Caco-2 (cell line): ENCODE results near the gene BPIFB1. TPM values are rescaled to one million over a fixed set of nuclear protein-coding genes. Genes with fewer than 3 reads are reported as not detected.

Experiments
- BruUV-seq: library from RNA; stranded (reverse); fragments of 400-500 nt; replicated peaks from 2 replicates; lab custom pipeline; 2021; lab: Mats Ljungman, UMichigan
- CTCF ChIA-PET: fragments of 300-600 bp; sonication (Branson Sonifier 250); formaldehyde crosslinking; loops from one replicate; lab custom pipeline; 2022; ENCODE audit warnings: antibody characterized with exemption; lab: Charles Lee
- POLR2A ChIA-PET: fragments of 300-600 bp; sonication (Branson Sonifier 250); formaldehyde crosslinking; loops from one replicate; lab custom pipeline; 2022; ENCODE audit warnings: antibody characterized with exemption; lab: Charles Lee
- DNase-seq, 2 experiments: peaks; one replicate each; pipeline versions ENCODE4 v3.0.0 to v3.0.0-alpha.2; 2020 to 2022
- H3K27me3 ChIP-seq: replicated peaks from 2 replicates; pipeline ENCODE4 v1.6.0; 2011; ENCODE audit warnings: low read length; ENCODE audit not compliant: control insufficient read depth, insufficient read depth
- H3K36me3 ChIP-seq: 2 replicates; pipeline ENCODE4 v1.5.1; 2011; ENCODE audit warnings: low read length; ENCODE audit not compliant: control insufficient read depth, insufficient read depth
- H3K4me1 ChIP-seq: fragments of 250-450 bp; sonication (Bioruptor Pico); 2 replicates; pipeline ENCODE4 v1.5.1; 2020; ENCODE audit warnings: mild to moderate bottlenecking
- H3K4me3 ChIP-seq: 2 replicates; pipeline ENCODE4 v1.5.1; 2011; ENCODE audit warnings: low read depth, mild to moderate bottlenecking, control low read depth, low read length
- H3K9me3 ChIP-seq: fragments of 250-450 bp; sonication (Bioruptor Pico); 2 replicates; pipeline ENCODE4 v1.5.1; 2020; ENCODE audit warnings: mild to moderate bottlenecking, moderate library complexity
- H3K27ac Mint-ChIP-seq: one replicate; pipeline ENCODE4 v1.8.0; 2022; ENCODE audit warnings: mixed read lengths; ENCODE audit not compliant: unreplicated experiment
- H3K27me3 Mint-ChIP-seq: one replicate; pipeline ENCODE4 v1.8.0; 2022; ENCODE audit warnings: mixed read lengths; ENCODE audit not compliant: insufficient read depth, unreplicated experiment
- H3K36me3 Mint-ChIP-seq: one replicate; pipeline ENCODE4 v1.8.0; 2022; ENCODE audit warnings: mild to moderate bottlenecking, mixed read lengths; ENCODE audit not compliant: insufficient read depth, unreplicated experiment
- H3K4me1 Mint-ChIP-seq: one replicate; pipeline ENCODE4 v1.8.0; 2022; ENCODE audit warnings: low read depth, mixed read lengths; ENCODE audit not compliant: unreplicated experiment
- H3K4me3 Mint-ChIP-seq: one replicate; pipeline ENCODE4 v1.8.0; 2022; ENCODE audit warnings: mild to moderate bottlenecking, moderate library complexity, mixed read lengths; ENCODE audit not compliant: unreplicated experiment
- H3K9me3 Mint-ChIP-seq: one replicate; pipeline ENCODE4 v1.8.0; 2022; ENCODE audit warnings: mixed read lengths; ENCODE audit not compliant: unreplicated experiment
- intact Hi-C: fragments of 100-400 bp; cut with micrococcal nuclease; formaldehyde crosslinking; loops from one replicate; pipeline ENCODE4 v1.10.0; 2022; ENCODE audit not compliant: unreplicated experiment
- total RNA-seq: library from RNA; stranded (reverse); gene quantifications from 2 replicates; pipeline ENCODE4 v1.2.3, GENCODE V29; 2022
- TF ChIP-seq, protein P1 (sequence below), 2 experiments: fragments of 200-600 bp in 1 of 2; IDR thresholded peaks; 1 replicate in 1 of 2; 2 replicates in 1 of 2; pipeline versions ENCODE4 v1.5.1 to v1.8.0; 2011 to 2022; ENCODE audit warnings: antibody characterized with exemption in 1 of 2, control low read depth in 1 of 2, inconsistent platforms in 1 of 2, low read depth in 1 of 2, low read length in 1 of 2, mild to moderate bottlenecking in 1 of 2, moderate library complexity in 1 of 2; ENCODE audit not compliant: insufficient read depth in 1 of 2, severe bottlenecking in 1 of 2, unreplicated experiment in 1 of 2

BPIFB1 gene
- total RNA-seq, 1 experiment from 2014 or later = not detected

DNA sequence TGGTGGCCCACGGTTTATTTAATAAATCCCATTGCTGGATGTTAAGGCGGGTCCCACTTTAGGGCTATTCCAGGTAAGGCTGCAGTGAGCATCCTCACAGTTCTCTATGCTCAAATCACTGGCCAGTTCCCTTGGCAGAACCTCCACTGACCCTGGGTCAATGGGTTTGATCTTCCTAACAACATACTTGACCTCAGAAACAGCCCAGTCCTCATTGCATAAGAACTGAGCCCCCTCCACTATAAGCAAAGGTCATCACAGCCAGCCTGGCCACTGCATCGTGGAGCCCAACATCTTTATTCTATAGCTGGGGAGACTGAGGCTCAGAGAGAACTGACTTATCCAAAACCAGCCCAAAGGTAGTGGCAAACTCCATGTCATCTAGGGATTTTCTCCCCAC is 4.3 kb upstream of the BPIFB1 start:
- no peaks in the 10 kb centered on the region for H3K9me3 Mint-ChIP-seq
- ChIA-PET CTCF (interaction anchor here (1.0 kb wide), 1 partner anchor 9 kb away, joined by 6 read pairs; no protein-coding TSS in a partner anchor), POLR2A (no interaction called here)
- H3K4me3 Mint-ChIP-seq = no peak overlapping the region
- BruUV-seq = no TSS peak
- H3K36me3 ChIP-seq = no peaks in the 10 kb centered on the region
- H3K4me3 ChIP-seq = no peak overlapping the region
- H3K27me3 Mint-ChIP-seq = peaks cover 10% of the 10 kb centered on the region
- TF ChIP-seq, protein P1, sequence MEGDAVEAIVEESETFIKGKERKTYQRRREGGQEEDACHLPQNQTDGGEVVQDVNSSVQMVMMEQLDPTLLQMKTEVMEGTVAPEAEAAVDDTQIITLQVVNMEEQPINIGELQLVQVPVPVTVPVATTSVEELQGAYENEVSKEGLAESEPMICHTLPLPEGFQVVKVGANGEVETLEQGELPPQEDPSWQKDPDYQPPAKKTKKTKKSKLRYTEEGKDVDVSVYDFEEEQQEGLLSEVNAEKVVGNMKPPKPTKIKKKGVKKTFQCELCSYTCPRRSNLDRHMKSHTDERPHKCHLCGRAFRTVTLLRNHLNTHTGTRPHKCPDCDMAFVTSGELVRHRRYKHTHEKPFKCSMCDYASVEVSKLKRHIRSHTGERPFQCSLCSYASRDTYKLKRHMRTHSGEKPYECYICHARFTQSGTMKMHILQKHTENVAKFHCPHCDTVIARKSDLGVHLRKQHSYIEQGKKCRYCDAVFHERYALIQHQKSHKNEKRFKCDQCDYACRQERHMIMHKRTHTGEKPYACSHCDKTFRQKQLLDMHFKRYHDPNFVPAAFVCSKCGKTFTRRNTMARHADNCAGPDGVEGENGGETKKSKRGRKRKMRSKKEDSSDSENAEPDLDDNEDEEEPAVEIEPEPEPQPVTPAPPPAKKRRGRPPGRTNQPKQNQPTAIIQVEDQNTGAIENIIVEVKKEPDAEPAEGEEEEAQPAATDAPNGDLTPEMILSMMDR (IDR thresholded peaks at IDR 0.05; ENCODE audit: insufficient read depth in 1 of 2, low read depth in 1 of 2, low read length in 1 of 2, severe bottlenecking in 1 of 2, unreplicated experiment in 1 of 2) = no peak
- peaks cover 5% of the 10 kb centered on the region for H3K4me1 Mint-ChIP-seq
- DNase-seq = peak in 1 of 2 experiments; percentile 17
- no peaks in the 10 kb centered on the region for H3K4me1 ChIP-seq
- intact Hi-C loops = no loop called here
- H3K9me3 ChIP-seq = no peaks in the 10 kb centered on the region
- H3K27ac Mint-ChIP-seq = no peak overlapping the region
- H3K27me3 ChIP-seq = no peaks in the 10 kb centered on the region; the same call in 1 of the 2 replicates
- H3K36me3 Mint-ChIP-seq = no peaks in the 10 kb centered on the region

DNA sequence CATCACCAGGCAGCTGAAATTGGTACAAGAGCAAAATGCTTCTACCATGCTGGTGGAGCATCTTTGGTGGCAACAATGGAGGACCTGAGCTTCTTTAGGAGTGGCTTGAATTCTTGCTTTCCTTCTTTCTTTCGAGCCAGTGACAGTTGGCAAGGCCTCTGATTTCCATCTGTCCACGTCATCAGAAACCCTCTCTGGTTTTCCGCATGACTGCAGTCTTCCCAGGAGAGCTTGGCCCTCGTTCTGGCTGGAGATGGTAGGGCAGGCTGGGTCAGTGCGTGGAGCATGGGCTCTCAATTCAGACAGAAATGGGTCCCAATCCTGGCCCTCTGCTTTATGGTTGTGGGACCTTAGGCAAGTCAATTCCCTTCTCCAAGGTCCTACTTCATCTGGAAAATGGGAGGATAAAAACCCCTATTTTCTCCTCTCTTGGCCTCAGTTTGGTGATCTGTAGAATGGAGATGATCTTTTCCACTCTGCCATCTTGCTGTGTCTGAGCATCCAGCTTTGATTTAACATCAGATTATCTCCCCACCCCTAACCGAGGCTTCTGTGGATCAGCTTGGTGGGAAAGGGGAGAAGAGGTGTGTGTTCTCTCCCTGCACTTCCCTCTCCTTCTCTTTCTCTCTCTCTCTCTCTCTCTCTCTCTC is 3.6 kb upstream of the BPIFB1 start:
- H3K27me3 ChIP-seq = no peaks in the 10 kb centered on the region; the same call in 1 of the 2 replicates
- CTCF ChIA-PET = interaction anchor here (1.0 kb wide), 1 partner anchor 9 kb away, joined by 6 read pairs; no protein-coding TSS in a partner anchor
- H3K27me3 Mint-ChIP-seq = peaks cover 10% of the 10 kb centered on the region
- no peaks in the 10 kb centered on the region for H3K4me1 ChIP-seq
- peaks cover 5% of the 10 kb centered on the region for H3K4me1 Mint-ChIP-seq
- no peak overlapping the region for H3K4me3 Mint-ChIP-seq
- H3K27ac Mint-ChIP-seq = no peak overlapping the region
- H3K4me3 ChIP-seq = no peak overlapping the region
- TF ChIP-seq, protein P1 (IDR thresholded peaks at IDR 0.05; ENCODE audit: insufficient read depth in 1 of 2, low read depth in 1 of 2, low read length in 1 of 2, severe bottlenecking in 1 of 2, unreplicated experiment in 1 of 2) = no peak
- no TSS peak for BruUV-seq
- no peaks in the 10 kb centered on the region for H3K9me3 Mint-ChIP-seq
- intact Hi-C loops = no loop called here
- POLR2A ChIA-PET = no interaction called here
- DNase-seq = peak in 1 of 2 experiments; percentile 28
- no peaks in the 10 kb centered on the region for H3K36me3 ChIP-seq
- no peaks in the 10 kb centered on the region for H3K9me3 ChIP-seq
- H3K36me3 Mint-ChIP-seq = no peaks in the 10 kb centered on the region

DNA sequence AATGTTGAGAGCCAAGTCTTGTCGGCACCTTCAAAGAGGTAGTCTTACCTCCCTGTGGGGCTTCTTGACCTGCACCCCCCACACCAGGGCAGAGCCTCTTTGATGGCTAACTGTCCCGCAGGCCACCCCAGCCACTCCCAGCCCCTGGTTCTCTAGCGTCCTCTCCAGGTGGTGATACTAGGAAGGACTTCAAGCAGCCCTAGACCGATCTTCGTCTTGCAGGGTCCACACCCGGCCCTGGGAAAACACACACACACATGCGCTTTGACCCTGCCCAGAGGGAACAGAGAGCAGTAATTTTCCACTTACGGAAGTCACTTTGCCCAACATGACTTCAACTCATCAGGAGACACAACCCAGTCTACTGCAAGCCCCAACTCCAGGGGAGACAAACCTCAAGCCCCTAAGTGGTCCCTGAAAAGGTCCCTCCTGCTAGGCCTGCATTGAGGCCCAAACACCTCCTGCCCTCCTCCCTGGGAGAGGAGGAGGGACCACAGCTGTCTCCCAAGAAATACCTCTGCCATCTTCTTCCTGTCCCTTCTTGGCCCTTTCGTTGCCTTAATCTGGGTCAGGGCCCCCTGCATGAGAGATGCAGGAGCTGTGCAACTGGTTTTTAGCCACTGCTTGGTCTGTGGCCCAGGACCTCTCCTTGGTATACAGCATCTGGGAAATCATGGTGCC is 2.9 kb upstream of the BPIFB1 start:
- BruUV-seq = no TSS peak
- Mint-ChIP-seq H3K4me1 (peaks cover 5% of the 10 kb centered on the region), H3K36me3 (no peaks in the 10 kb centered on the region), H3K9me3 (no peaks in the 10 kb centered on the region), H3K27ac (no peak overlapping the region), H3K27me3 (peaks cover 14% of the 10 kb centered on the region), H3K4me3 (no peak overlapping the region)
- Histone ChIP-seq H3K27me3 (no peaks in the 10 kb centered on the region; the same call in 1 of the 2 replicates), H3K36me3 (no peaks in the 10 kb centered on the region), H3K9me3 (no peaks in the 10 kb centered on the region), H3K4me3 (no peak overlapping the region), H3K4me1 (no peaks in the 10 kb centered on the region)
- POLR2A ChIA-PET = no interaction called here
- CTCF ChIA-PET = no interaction called here
- peak in 1 of 2 experiments; percentile 37 for DNase-seq
- TF ChIP-seq, protein P1 (IDR thresholded peaks at IDR 0.05; ENCODE audit: insufficient read depth in 1 of 2, low read depth in 1 of 2, low read length in 1 of 2, severe bottlenecking in 1 of 2, unreplicated experiment in 1 of 2) = no peak
- intact Hi-C loops = no loop called here
